Stimulated activated CD4-positive, alpha-beta T cell treated with anti-CD3 and anti-CD28 coated beads, TNF-alpha, amount 100 ng/mL, for 48 hours (primary cell): ENCODE data around the gene CDC73.
"Not testable (repeated sequence)": the region's sequence is repeated elsewhere in the genome, so short reads cannot be mapped to it uniquely, and the experiment has no call there.

Source experiments
- DNase-seq, 3 donors: peaks; one replicate each; pipeline ENCODE4 v3.0.0-alpha.2; 2020; ENCODE audit warnings: low read depth in 3 of 3

The CDC73 gene

GRCh38 chr1:193231146-193231545, 109.3 kb downstream of the CDC73 start:
- not testable (repeated sequence) for DNase-seq

GRCh38 chr1:193234530-193234929, 112.7 kb downstream of the CDC73 start:
- no peak for DNase-seq

GRCh38 chr1:193237381-193237978, 115.6 kb downstream of the CDC73 start:
- no peak for DNase-seq

- no peak for DNase-seq
Observed at GRCh38 chr1:193240609-193241008, 118.8 kb downstream of the CDC73 start.

GRCh38 chr1:193241132-193241827, 119.4 kb downstream of the CDC73 start:
- no peak for DNase-seq

GRCh38 chr1:193242000-193242399, 120.2 kb downstream of the CDC73 start:
- DNase-seq: no peak

- DNase-seq: no peak
Observed at GRCh38 chr1:193249187-193249586, 127.4 kb downstream of the CDC73 start.

- no peak for DNase-seq
Observed at GRCh38 chr1:193251950-193252349, 130.1 kb downstream of the CDC73 start.

GRCh38 chr1:193256019-193256418, 134.2 kb downstream of the CDC73 start:
- DNase-seq: no peak

- DNase-seq: no peak
Observed at GRCh38 chr1:193259636-193260035, 137.8 kb downstream of the CDC73 start.

GRCh38 chr1:193260056-193260745, 138.4 kb downstream of the CDC73 start:
- no peak for DNase-seq

GRCh38 chr1:193260896-193261295, 139.1 kb downstream of the CDC73 start:
- DNase-seq: no peak

- no peak for DNase-seq
Observed at GRCh38 chr1:193262661-193263060, 140.8 kb downstream of the CDC73 start.

- no peak for DNase-seq
Observed at GRCh38 chr1:193264313-193265065, 142.7 kb downstream of the CDC73 start.

- no peak for DNase-seq
Observed at GRCh38 chr1:193265716-193266115, 143.9 kb downstream of the CDC73 start.

GRCh38 chr1:193266794-193267193, 145.0 kb downstream of the CDC73 start:
- not testable (repeated sequence) for DNase-seq

- DNase-seq: no peak
Observed at GRCh38 chr1:193270996-193271395, 149.2 kb downstream of the CDC73 start.

- DNase-seq: no peak
Observed at GRCh38 chr1:193275773-193276172, 153.9 kb downstream of the CDC73 start.

GRCh38 chr1:193278968-193279367, 157.1 kb downstream of the CDC73 start:
- DNase-seq: no peak

GRCh38 chr1:193281894-193282293, 160.1 kb downstream of the CDC73 start:
- DNase-seq: no peak

- no peak for DNase-seq
Observed at GRCh38 chr1:193283016-193283415, 161.2 kb downstream of the CDC73 start.

GRCh38 chr1:193284219-193284618, 162.4 kb downstream of the CDC73 start:
- no peak for DNase-seq
